ENCODE results near the gene ATP5MC2. TPM values are rescaled to one million over a fixed set of nuclear protein-coding genes. Genes with fewer than 3 reads are reported as not detected.
"Not testable (repeated sequence)": the region's sequence is repeated elsewhere in the genome, so short reads cannot be mapped to it uniquely, and the experiment has no call there.

ATP5MC2 gene
- total RNA-seq, 1 experiment from 2014 or later = 304 TPM

- CTCF ChIA-PET; H3K27ac ChIP-seq (ENCODE audit: low read depth, low read length); ATAC-seq: not testable (repeated sequence)
Observed at GRCh38 chr12:53646300-53646699, 29.6 kb downstream of the ATP5MC2 start.

GRCh38 chr12:53645165-53645564 is 30.7 kb downstream of the ATP5MC2 start:
- intact Hi-C loops (cut with micrococcal nuclease) = no loop called here
- no peaks in the 10 kb centered on the region for H4K20me1 ChIP-seq (ENCODE audit: insufficient read depth)
- H2AFZ ChIP-seq (ENCODE audit: low read depth, low read length, poor library complexity, severe bottlenecking) = no peak overlapping the region
- no peaks in the 10 kb centered on the region for H3K36me3 ChIP-seq (ENCODE audit: control insufficient read depth in 1 of 2, insufficient read depth in 2 of 2, low read length in 2 of 2)
- ChIA-PET CTCF (no interaction called here), POLR2A (no interaction called here), RAD21 (ENCODE audit: low non-redundant PET in 1 of 2, low total read pairs in 2 of 2, uncharacterized antibody in 2 of 2, unreplicated experiment in 2 of 2) (no interaction called here)
- H3K27me3 ChIP-seq (ENCODE audit: insufficient read depth, low read length) = no peaks in the 10 kb centered on the region
- H3K79me2 ChIP-seq (ENCODE audit: insufficient read depth, low read length) = no peaks in the 10 kb centered on the region
- DNase-seq (ENCODE audit: low read depth, low spot score) (no peak), ATAC-seq (no peak)
- no peaks in the 10 kb centered on the region for H3K9me3 ChIP-seq (ENCODE audit: control insufficient read depth in 1 of 2, insufficient read depth in 1 of 2, low read depth in 1 of 2, low read length in 2 of 2)
- H3K9ac ChIP-seq (ENCODE audit: low read length) = no peak overlapping the region
- no peak overlapping the region for H3K4me2 ChIP-seq (ENCODE audit: low read length)
- H3K9me2 ChIP-seq (ENCODE audit: insufficient read depth) = no peaks in the 10 kb centered on the region
- no peak overlapping the region for H3K4me3 ChIP-seq (replicated peaks in 1 of 2; ENCODE audit: low read depth in 1 of 2, low read length in 2 of 2)
- no TSS peak for BruUV-seq (replicated peaks)
- no peaks in the 10 kb centered on the region for H3K4me1 ChIP-seq (ENCODE audit: control insufficient read depth in 1 of 2, insufficient read depth in 2 of 2, low read length in 2 of 2)
- H3K27ac ChIP-seq (ENCODE audit: low read depth, low read length) = no peak overlapping the region
- no peak for TF ChIP-seq REST (IDR thresholded peaks at IDR 0.05; ENCODE audit: low read depth)
- no peak for TF ChIP-seq ELF1 (IDR thresholded peaks at IDR 0.05; ENCODE audit: borderline replicate concordance, low read depth)
- TF ChIP-seq YY1 (IDR thresholded peaks at IDR 0.05; ENCODE audit: extremely low read depth, insufficient replicate concordance, low read depth, low read length) = no peak
- TF ChIP-seq EZH2phosphoT487 (IDR thresholded peaks at IDR 0.05; ENCODE audit: borderline replicate concordance) = no peak
- TF ChIP-seq SRF (IDR thresholded peaks at IDR 0.05; ENCODE audit: low read depth) = no peak
- TF ChIP-seq CTCF (IDR thresholded peaks at IDR 0.05 in 2 of 3, conservative IDR thresholded peaks at IDR 0.05 in 1 of 3; ENCODE audit: borderline replicate concordance in 1 of 3, insufficient read depth in 1 of 3, low read depth in 2 of 3, low read length in 2 of 3) = no peak
- TF ChIP-seq ZBTB33 (IDR thresholded peaks at IDR 0.05; ENCODE audit: extremely low read depth, insufficient replicate concordance, low read length) = no peak
- TF ChIP-seq TCF7L2 (IDR thresholded peaks at IDR 0.05; ENCODE audit: borderline replicate concordance, extremely low read depth, insufficient read depth, insufficient read length) = no peak
- TF ChIP-seq CEBPB (IDR thresholded peaks at IDR 0.05; ENCODE audit: low read depth) = no peak
- TF ChIP-seq MAX (IDR thresholded peaks at IDR 0.05) = no peak
- no peak for TF ChIP-seq POLR2AphosphoS5 (IDR thresholded peaks at IDR 0.05; ENCODE audit: low read depth, low read length)
- no peak for TF ChIP-seq EGR1 (IDR thresholded peaks at IDR 0.05; ENCODE audit: low read depth)

More at GRCh38 chr12:53646300-53646699, 29.6 kb downstream of the ATP5MC2 start:
- H3K36me3 ChIP-seq (ENCODE audit: control insufficient read depth in 1 of 2, insufficient read depth in 2 of 2, low read length in 2 of 2); H4K20me1 ChIP-seq (ENCODE audit: insufficient read depth); intact Hi-C loops (cut with micrococcal nuclease); RAD21 ChIA-PET (ENCODE audit: low non-redundant PET in 1 of 2, low total read pairs in 2 of 2, uncharacterized antibody in 2 of 2, unreplicated experiment in 2 of 2); POLR2A ChIA-PET; H3K4me3 ChIP-seq (replicated peaks in 1 of 2; ENCODE audit: low read depth in 1 of 2, low read length in 2 of 2); H2AFZ ChIP-seq (ENCODE audit: low read depth, low read length, poor library complexity, severe bottlenecking); H3K79me2 ChIP-seq (ENCODE audit: insufficient read depth, low read length); H3K27me3 ChIP-seq (ENCODE audit: insufficient read depth, low read length); BruUV-seq (replicated peaks); H3K4me2 ChIP-seq (ENCODE audit: low read length); DNase-seq (ENCODE audit: low read depth, low spot score); H3K9me2 ChIP-seq (ENCODE audit: insufficient read depth); H3K9me3 ChIP-seq (ENCODE audit: control insufficient read depth in 1 of 2, insufficient read depth in 1 of 2, low read depth in 1 of 2, low read length in 2 of 2); H3K9ac ChIP-seq (ENCODE audit: low read length); H3K4me1 ChIP-seq (ENCODE audit: control insufficient read depth in 1 of 2, insufficient read depth in 2 of 2, low read length in 2 of 2): not testable (repeated sequence)

Data from HCT116 (cell line).